ENCODE measurements around the gene CYS1.
"Not testable (repeated sequence)": the region's sequence is repeated elsewhere in the genome, so short reads cannot be mapped to it uniquely, and the experiment has no call there.

CYS1 gene

DNA sequence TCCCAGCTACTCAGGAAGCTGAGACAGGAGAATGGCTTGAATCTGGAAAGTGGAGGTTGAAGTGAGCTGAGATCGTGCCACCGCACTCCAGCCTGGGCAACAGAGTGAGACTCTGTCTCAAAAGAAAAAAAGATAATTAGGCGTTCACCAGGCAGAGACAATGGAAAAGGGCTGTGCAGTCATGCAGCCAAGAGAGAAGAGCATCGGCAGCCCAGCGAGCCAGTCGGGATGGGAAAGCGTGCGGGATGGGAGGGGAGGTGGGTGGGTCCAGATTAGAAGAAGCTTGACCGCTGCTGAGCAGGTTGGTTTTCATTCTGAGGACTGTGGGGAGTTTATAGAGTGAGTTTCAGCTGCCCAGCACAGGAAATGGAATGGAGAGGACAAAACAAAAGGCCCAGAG is 15.0 kb upstream of the CYS1 start:
- no peak for DNase-seq (ENCODE audit: low read depth)
- H3K4me3 ChIP-seq (ENCODE audit: low read depth, low read length) = no peak overlapping the region

DNA sequence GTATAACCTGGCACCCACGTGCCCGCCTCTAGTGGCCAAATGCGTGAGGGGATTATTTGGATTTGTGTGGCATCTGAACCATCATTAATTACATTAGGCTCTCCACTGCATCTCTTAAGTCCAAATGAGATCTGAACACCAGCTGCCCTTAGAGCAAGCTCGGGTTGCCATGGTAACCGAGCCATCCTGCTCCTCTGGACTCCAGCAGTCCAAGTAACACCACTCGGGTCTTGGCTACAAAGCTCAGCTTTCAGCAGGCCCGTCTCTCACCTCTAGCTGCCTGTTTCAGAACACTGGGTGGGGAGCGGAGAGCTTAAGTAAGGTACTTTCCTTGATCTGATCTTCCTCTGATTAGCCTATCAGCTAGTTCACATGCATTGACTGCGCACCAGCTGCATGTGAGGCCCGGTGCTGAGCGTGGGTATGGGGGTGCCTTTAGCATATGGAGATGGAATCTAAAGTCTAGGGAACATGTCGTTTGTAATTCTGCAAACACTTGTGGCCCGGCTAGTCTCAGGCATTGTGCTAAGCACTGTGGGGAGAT is 14.1 kb upstream of the CYS1 start:
- no peak overlapping the region for H3K4me3 ChIP-seq (ENCODE audit: low read depth, low read length)

DNA sequence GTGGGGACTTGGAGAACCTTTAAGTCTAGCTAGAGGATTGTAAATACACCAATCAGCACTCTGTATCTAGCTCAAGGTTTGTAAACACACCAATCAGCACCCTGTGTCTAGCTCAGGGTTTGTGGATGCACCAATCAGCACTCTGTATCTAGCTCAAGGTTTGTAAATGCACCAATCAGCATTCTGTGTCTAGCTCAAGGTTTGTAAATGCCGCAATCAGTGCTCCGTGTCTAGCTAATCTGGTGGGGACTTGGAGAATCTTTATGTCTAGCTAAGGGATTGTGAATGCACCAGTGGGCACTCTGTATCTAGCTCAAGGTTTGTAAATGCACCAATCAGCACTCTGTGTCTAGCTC is 11.7 kb upstream of the CYS1 start:
- not testable (repeated sequence) for DNase-seq (ENCODE audit: low read depth); H3K4me3 ChIP-seq (ENCODE audit: low read depth, low read length)

More for the DNA sequence above, 14.1 kb upstream of the CYS1 start:
- no peak for DNase-seq (ENCODE audit: low read depth)

DNA sequence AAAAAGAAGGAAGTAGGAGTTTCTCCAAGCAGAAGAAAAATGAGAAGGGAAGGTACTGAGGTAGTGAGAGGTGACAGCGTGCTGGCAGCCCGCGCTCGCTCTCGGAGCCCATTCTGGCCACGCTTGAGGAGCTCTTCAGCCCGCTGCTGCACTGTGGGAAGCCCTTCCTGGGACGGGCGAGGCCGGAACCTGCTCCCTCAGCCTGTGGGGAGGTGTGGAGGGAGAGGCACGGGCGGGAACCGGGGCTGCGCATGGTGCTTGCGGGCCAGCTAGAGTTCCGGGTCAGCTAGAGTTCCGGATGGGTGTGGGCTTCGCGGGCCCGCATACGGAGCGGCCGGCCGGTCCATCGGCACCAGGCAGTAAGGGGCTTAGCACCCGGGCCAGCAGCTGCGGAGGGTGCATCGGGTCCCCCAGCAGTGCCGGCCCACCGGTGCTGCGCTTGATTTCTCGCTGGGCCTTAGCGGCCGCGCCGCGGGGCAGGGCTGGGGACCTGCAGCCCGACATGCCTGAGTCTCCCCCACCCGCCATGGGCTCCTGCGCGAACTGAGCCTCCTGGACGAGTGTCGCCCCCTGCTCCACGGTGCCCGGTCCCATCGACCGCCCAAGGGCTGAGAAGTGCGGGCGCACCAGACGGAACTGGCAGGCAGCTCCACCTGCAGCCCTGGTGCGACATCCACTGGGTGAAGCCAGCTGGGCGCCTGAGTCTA is 11.1 kb upstream of the CYS1 start:
- no peak for DNase-seq (ENCODE audit: low read depth)
- H3K4me3 ChIP-seq (ENCODE audit: low read depth, low read length) = no peak overlapping the region

DNA sequence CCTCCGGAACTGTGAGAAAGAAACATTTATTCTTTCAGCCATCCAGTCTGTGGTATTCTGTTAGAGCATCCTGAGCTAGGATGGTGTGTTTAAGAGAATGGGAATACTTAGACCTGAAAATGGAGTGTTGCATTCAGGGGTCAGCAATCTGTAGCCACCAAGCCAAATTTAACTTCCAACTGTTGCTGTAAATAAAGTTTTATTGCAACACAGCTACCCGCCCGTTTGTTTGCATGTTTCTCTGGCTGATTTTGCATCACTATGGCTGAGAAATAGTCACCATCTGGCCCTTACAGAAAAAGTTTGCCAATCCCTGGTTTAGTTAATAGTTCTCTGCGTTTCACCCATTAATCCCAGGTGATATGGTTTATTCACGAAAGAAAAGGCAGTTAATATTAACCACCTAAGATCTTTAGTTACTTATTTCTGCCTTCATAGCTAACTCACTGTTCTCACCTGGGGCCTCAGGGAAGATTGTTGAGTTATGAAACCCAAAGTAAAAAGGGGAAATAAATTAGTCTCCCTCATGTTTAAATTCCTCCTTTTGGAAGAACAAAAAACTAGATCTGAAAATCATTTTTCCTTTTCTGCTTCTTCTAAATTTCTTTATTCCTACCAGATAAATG is 9.5 kb upstream of the CYS1 start:
- no peak for DNase-seq (ENCODE audit: low read depth)
- H3K4me3 ChIP-seq (ENCODE audit: low read depth, low read length) = no peak overlapping the region

DNA sequence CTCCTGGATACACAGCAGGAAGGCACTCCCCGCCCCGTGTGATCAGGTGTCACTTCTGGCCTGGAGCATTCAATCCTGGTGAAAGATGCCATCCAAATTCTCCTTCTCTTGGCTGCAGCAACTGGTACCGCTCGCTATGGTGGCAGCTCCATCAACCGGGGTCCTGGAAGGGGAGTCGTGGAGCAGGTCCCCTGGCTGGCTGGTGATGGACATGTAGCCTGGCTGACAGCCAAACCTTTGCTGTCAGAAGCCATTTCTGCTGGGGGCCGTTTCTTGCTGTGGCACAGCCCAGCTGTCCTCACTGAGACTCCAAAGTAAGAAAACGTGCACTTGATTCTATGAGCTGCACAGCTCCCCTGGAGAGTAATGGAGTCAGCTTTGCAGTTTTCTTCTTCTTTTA is 7.1 kb upstream of the CYS1 start:
- DNase-seq (ENCODE audit: low read depth) = no peak
- H3K4me3 ChIP-seq (ENCODE audit: low read depth, low read length) = no peak overlapping the region

DNA sequence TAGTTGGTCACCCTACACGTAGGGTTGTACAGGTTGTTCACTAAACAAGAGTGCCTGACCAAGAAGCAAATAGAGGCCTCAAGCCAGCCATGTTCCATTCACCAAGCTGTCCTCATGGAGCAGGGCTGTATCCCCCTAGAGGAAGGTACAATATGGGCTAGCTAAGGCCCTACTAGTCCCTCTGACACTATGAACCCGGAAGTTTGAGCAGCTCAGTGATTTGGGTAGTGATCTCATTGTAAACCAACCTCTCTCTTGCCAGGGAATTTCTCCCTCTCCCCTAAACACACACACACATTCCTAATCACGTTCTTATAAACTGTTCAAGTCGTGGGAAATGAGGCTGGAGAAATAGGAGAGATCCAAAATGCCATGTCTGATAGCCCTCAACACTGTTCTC is 6.7 kb upstream of the CYS1 start:
- no peak overlapping the region for H3K4me3 ChIP-seq (ENCODE audit: low read depth, low read length)
- DNase-seq (ENCODE audit: low read depth) = no peak

DNA sequence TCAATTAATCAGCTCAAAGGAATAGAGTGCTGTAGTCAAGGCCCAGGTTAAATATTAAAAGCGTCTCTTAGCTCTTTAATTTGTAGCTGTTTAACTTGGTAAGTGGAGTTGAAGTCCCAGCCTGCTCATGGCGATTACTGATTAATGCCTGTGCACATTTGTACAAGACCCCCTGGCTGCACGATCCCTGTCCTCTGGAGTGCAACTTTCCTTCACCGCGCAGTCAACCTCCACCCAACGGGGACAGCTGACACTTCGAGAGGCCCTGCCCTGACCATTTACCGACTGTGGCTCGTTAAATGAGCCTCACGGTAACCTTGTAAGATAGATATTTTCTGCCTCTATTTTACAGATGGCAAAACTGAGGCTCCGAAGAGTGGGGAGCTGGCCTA is 5.5 kb upstream of the CYS1 start:
- no peak for DNase-seq (ENCODE audit: low read depth)

DNA sequence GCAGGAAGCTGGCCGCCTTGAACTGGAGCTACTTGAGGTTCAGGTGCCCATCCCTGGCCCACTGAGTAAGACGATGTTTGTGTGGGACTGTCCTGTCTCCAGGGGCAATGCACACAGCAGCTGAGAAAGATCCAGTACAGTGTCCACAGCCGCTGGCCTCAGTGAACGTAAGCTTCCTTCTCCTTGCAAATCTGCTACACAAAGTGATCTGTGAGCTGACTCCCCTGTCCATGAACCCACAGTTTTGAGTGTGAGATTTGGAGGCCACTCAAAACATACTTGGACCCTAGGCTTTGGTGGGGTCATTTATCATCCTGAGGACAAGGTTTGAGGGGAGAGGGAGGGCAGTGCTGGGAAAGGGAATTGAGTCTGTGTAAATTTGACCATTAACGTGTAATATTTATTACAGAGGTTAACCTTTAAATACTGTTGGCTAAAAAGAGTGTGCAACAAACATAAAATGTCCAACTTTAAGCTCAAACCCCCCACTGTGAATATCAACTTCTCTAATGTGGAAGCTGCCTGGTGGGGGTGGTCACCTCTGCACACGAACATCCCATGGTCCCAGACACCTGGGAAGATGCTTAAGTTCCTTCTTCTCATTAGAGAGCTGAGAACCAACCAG is 4.9 kb upstream of the CYS1 start:
- no peak for DNase-seq (ENCODE audit: low read depth)
- no peak overlapping the region for H3K4me3 ChIP-seq (ENCODE audit: low read depth, low read length)

More for the DNA sequence above, 5.5 kb upstream of the CYS1 start:
- H3K4me3 ChIP-seq (ENCODE audit: low read depth, low read length) = no peak overlapping the region

DNA sequence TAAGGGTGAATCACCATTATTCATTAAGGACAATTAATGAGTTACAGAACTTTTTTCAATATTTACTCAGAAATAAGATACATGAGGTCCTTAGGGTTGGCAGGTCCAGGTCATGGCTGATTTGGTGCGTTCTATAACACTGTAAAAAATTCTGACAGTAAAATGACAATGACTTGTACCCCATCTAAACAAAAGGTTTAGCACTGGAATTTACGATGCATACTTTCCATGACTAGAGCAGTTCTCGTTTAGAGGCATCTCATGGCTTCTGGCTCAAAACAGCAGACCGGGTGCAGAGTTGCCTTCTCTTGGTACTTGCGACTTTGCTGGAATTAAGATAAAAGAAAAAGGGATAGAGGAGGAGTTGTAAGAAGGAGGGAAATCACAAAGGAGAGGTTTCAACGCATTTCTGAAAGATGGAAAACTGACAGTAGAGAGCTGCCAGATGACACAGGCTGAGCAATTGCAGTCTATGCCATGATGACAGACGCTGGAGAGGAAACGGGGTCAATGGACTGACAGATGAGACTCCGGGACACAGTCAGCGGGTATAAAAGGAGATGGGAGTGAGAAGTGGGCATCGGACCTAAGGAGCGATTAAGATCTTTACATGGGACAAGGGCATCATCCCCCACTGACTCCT is 4.1 kb upstream of the CYS1 start:
- DNase-seq (ENCODE audit: low read depth) = no peak
- no peak overlapping the region for H3K4me3 ChIP-seq (ENCODE audit: low read depth, low read length)

DNA sequence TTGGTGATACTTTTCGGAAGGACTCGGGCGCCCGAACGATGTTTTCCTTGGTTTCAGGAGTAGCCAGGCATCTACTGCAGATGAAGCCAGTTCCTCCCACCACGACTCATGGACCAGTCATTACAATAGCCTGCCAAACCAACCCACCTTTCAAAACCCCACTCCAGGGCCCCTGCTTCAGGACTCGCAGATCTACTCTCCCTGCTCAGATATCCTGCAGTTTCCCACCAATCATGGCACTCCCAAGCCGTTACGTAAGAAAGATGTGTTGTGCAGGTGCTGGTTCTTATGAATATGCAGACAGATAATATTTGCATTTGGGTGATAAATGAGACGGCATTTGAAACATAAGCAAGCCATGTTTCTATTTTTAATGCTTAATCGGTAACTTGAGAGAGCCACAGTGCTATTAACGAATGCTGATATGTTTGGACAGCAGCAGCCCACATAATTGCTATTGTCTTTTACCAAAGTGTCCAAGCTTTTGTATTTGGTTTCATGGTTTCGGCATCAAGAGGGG is 3.5 kb upstream of the CYS1 start:
- H3K4me3 ChIP-seq (ENCODE audit: low read depth, low read length) = no peak overlapping the region
- no peak for DNase-seq (ENCODE audit: low read depth)

DNA sequence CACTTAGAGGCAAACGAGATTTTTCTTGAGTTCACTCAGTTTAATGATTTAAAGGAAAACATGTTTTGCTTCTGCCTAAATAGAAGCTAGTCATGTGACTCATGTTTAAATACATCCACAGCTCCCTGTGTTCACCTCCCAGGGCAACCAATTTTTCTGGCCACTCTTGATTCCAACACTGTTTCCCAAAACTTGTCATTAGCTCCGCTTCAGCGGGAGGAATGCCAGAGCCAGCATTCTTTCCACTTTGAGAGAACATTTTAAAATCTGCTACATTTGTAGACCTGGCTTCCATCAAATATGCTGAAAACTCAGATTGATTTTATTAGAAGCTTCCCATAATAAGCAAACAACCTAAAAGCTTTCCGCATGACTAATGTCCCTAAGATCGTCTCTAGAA is 2.8 kb upstream of the CYS1 start:
- DNase-seq (ENCODE audit: low read depth) = no peak
- H3K4me3 ChIP-seq (ENCODE audit: low read depth, low read length) = no peak overlapping the region

DNA sequence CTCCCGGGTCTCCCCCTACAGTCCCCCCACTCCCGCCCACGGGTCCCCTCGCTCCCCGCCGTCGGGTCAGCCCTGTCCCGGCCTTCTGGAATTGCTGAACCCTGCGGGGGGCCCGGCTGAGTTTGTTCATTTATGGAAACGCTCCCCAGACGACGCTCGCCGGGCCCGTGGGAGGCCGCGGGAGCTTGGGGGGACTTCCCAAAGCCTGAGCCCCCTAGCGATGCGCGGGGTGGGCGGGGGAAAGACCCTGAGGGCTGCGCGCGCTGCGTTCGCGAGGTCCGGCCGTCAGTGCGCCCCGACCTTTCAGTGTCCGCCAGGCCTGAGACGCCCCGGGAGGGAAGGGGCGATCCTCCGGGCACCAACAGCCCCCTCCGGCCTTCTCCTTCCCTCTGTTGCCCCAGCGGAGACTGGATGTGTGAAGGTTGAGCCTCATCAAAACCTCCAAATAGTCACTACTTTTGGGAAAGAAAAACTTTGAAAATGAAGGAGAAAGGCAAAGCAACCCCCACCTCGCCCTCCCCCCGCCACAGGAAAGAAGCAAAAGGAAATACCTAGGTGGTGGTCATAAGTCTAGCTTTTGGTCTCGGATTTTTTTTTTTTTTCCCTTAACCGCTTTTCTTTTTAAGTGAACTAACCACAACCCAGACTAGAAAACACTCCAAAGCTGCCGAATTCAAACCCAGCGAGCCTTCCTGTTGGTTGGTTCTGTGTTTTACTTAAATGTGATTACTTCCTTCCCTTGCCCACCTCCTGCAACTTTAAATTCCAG is 509 bp upstream of the CYS1 start:
- DNase-seq (ENCODE audit: low read depth) = no peak
- peak overlapping the region; percentile 8 for H3K4me3 ChIP-seq (ENCODE audit: low read depth, low read length)

DNA sequence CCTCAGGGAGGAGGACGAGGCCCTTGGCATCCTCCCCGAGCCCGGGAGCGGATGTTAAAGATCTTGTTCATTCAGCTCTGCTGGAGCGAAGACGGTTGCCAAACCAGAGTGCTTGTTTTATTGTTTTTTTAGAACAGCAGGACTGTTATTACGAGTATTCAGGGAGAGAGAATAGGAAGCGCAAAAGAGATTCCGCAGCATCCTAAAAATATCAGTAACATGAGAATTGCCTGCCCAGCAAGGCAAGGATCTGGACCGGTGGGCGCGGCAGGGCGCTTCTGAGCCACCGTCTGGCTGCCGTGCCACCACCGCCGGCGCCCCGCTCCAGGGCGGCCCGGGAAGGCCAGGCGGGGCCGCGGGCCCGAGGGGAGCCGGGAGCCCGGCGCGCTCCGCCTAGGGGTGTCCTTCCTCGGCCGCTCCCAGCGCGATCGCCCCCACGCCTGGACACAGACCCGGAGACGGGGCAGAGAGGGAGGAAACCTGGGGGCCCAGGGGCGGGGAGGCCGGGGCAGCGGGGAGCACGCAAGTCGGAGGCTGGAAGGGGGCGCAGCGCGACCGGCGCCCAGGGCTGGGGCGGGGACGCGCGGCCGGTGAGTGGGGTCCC is 843 bp downstream of the CYS1 start:
- peak overlapping the region; percentile 44 for H3K4me3 ChIP-seq (ENCODE audit: low read depth, low read length)
- peak; percentile 29 for DNase-seq (ENCODE audit: low read depth)

DNA sequence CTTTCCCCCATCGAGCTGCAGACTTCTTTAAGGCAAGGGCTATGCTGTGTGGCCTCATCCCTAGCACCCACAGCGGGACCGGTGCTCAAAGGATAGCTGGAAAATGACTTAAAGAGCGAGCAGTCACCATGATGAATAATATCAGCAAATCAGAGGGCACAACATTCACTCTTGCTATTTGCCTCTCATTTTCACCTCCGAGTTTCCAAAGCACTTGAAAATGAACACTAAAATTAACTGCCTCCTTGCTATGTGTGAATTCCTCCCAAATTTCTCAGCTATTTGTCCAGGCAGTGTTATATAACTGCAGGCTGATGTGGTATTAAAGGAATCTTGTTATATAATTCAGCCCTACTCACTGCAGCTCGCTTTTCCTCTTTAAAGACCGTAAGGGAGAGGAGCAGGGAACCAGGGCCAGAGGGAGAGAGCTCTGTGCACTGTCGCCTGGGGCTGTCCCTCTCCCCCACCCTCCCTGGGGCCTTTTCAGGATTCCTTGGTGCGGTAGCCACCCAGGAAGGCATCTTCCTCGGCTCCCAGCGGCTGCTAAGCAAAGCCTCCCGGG is 1.4 kb downstream of the CYS1 start:
- H3K4me3 ChIP-seq (ENCODE audit: low read depth, low read length) = peak overlapping the region; percentile 44
- DNase-seq (ENCODE audit: low read depth) = no peak

DNA sequence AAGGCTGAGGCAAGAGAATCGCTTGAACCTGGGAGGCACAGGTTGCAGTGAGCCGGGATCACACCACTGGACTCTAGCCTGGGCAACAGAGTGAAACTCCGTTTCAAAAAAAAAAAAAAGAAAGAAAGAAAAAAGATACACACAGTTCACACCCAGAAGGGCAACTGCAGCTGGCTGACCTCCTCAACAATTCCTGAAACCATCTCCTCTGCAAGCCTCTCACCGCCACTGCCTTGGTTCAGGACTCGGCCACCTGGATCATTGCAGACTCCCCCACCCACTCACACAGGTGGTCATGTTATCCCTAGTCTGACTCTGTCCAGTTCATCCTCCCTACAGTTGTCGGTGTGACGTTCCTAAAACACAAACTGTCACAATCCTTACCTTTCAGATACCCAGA is 2.2 kb downstream of the CYS1 start:
- H3K4me3 ChIP-seq (ENCODE audit: low read depth, low read length) = no peak overlapping the region
- no peak for DNase-seq (ENCODE audit: low read depth)

DNA sequence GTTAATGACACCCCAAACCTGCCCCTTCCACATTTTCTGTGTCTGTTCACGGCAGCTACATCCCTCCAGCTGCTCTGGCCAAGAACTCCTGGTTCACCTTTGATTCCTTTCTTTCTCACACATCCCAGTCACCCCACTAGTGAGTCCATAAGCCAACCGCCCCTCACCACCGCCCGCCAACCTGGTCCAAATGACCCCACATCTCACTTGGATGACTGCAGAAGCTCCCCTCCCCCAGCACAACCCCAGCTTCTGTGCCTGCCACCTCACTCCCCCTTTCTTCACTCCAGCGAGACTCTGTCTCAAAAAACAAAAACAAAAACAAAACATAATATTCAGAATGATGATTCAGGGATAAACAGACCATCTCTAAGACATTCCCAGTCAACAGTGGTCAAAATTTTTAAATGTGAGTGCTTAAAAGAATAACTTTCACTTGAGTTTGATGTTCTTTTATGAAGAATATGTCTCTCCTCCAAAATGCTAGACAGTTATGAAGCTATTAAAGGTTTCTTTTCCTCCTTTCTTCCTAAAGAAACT is 3.2 kb downstream of the CYS1 start:
- H3K4me3 ChIP-seq (ENCODE audit: low read depth, low read length) = no peak overlapping the region
- DNase-seq (ENCODE audit: low read depth) = no peak

DNA sequence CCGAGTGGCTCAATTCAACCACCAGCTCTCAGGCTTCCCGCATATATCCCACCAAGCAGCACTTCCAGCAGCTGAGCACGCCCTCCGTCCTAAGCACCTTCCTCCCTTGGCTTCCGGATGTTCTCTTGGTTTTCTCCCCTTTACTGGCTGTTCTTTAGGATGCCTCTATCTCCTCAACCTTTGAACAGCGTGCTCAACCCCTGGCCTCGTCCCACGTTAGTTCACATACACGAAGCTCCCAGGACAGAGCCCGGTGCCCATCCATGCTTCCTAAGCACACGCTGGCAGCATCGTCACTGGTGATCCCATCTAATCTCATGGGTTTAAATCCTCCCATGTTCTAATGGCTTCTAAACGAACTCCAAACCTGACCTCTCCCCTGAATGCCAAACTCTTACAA is 3.7 kb downstream of the CYS1 start:
- H3K4me3 ChIP-seq (ENCODE audit: low read depth, low read length) = no peak overlapping the region
- DNase-seq (ENCODE audit: low read depth) = no peak
